Chondrocyte (in vitro differentiated cells): Measurements from ENCODE around the gene SULF2. TPM values are rescaled to one million over a fixed set of nuclear protein-coding genes. Genes with fewer than 3 reads are reported as not detected.

ENCODE experiments used
- DNase-seq: peaks from one replicate; pipeline ENCODE4 v3.0.0; 2021; ENCODE audit warnings: mixed read lengths, low spot score
- H3K27ac Mint-ChIP-seq: one replicate; pipeline ENCODE4 v1.8.0; 2021; ENCODE audit warnings: mild to moderate bottlenecking, moderate library complexity, mixed read lengths; ENCODE audit not compliant: unreplicated experiment
- H3K27me3 Mint-ChIP-seq: 2 replicates; pipeline ENCODE4 v1.8.0; 2021; ENCODE audit warnings: low read depth, mixed read lengths
- H3K36me3 Mint-ChIP-seq: 2 replicates; pipeline ENCODE4 v1.8.0; 2021; ENCODE audit warnings: low read depth, mixed read lengths
- H3K4me1 Mint-ChIP-seq: 2 replicates; pipeline ENCODE4 v1.8.0; 2021; ENCODE audit warnings: low read depth, mild to moderate bottlenecking, mixed read lengths
- H3K4me3 Mint-ChIP-seq: one replicate; pipeline ENCODE4 v1.8.0; 2021; ENCODE audit warnings: mild to moderate bottlenecking, moderate library complexity, mixed read lengths; ENCODE audit not compliant: unreplicated experiment
- H3K9me3 Mint-ChIP-seq: 2 replicates; pipeline ENCODE4 v1.8.0; 2021; ENCODE audit warnings: low read depth, mixed read lengths
- total RNA-seq: library from RNA; stranded (reverse); gene quantifications from 3 replicates; pipeline ENCODE4 v1.2.1, GENCODE V29; 2021
- TF ChIP-seq, protein P1 (sequence below): fragments of 200-600 bp; sonication (generic); IDR thresholded peaks from 2 replicates; pipeline ENCODE4 v1.5.0; 2021; ENCODE audit warnings: antibody characterized with exemption, mild to moderate bottlenecking, moderate library complexity

Gene SULF2
- total RNA-seq, 1 donor from 2014 or later: 82.4 TPM

DNA sequence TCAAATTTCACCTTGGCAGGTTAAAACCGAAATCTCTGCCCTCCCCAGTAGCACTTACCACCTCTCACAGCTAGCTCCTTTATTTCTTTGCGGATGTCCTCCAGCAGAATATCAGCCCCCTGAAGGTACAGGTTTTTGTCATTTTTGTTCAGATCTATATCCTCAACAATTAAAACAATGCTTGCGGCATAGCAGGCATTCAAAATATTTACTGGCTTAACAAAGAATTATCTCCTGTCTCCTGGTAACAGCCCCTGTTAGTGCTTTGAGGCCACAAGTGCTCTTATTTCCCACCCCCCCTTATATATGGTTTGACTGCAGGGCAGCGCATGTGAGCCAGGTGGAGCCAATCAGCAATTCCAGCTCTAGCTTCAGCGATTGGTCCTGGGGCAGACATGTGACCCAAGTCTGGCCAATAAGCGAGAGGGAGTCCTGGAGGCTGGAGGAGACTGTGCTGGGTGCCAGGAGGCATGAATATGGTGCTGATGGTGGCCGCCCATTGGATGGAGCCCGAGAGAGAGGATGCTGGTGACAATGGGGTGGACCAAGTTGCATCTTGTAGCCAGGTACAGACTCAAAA is 21.0 kb downstream of the SULF2 start:
- H3K4me1 Mint-ChIP-seq: peaks cover 17% of the 10 kb centered on the region
- H3K4me3 Mint-ChIP-seq: no peak overlapping the region
- TF ChIP-seq, protein P1, sequence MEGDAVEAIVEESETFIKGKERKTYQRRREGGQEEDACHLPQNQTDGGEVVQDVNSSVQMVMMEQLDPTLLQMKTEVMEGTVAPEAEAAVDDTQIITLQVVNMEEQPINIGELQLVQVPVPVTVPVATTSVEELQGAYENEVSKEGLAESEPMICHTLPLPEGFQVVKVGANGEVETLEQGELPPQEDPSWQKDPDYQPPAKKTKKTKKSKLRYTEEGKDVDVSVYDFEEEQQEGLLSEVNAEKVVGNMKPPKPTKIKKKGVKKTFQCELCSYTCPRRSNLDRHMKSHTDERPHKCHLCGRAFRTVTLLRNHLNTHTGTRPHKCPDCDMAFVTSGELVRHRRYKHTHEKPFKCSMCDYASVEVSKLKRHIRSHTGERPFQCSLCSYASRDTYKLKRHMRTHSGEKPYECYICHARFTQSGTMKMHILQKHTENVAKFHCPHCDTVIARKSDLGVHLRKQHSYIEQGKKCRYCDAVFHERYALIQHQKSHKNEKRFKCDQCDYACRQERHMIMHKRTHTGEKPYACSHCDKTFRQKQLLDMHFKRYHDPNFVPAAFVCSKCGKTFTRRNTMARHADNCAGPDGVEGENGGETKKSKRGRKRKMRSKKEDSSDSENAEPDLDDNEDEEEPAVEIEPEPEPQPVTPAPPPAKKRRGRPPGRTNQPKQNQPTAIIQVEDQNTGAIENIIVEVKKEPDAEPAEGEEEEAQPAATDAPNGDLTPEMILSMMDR: no peak
- DNase-seq: no peak
- peaks cover 6% of the 10 kb centered on the region for H3K27me3 Mint-ChIP-seq
- H3K27ac Mint-ChIP-seq: no peak overlapping the region
- H3K36me3 Mint-ChIP-seq: peaks cover 2% of the 10 kb centered on the region
- no peaks in the 10 kb centered on the region for H3K9me3 Mint-ChIP-seq

DNA sequence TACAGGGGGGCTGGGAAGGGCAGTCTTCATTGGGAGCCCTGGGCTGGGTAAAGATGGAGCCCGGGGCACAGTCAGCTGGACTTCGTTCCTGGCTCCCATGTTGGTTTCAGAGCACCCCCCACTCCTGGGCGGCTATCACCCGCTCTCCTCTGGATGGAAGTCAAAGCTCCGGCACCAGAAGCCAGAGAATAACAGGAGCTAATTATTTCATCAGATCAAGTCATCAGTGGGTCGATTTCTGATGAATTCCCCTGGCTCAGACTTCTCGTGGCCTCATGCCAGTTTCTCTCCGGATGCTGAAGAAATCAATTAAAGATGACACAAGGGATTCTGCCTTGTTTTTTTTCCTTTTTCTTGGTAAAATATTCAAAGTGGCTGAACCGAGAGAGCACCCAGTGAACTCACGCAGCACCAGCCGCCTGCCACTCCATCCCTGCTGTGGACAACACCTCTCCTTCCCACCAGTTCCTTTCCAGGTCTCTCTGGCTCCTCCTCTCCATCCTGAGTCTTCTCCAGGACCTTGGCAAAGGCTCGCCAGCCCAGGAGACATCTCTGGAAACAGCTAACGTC is 22.5 kb downstream of the SULF2 start:
- TF ChIP-seq, protein P1: no peak
- H3K4me1 Mint-ChIP-seq: peaks cover 17% of the 10 kb centered on the region
- DNase-seq: no peak

DNA sequence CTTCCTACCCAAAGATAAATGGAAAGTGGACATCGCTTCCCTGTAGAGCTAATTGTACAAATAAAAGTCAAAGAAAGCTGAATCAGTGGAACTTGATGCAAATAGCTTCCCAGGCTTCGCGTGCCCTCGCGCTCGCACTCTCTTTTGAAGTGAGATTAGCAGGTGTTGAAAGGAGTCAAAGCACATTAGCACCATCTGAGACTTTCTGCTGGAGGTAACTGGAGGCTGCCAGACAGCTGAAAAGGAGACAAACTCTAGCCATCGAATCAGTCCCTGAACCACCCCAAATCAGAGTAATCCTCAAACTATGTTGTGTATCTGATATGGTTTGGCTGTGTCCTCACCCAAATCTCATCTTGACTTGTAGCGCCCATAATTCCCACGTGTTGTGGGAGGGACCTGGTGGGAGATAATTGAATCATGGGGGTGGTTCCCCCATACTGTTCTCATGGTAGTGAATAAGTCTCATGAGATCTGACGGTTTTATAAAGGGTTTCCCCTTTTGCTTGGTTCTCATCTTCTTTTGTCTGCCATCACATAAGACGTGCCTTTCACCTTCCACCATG is 23.7 kb downstream of the SULF2 start:
- TF ChIP-seq, protein P1: no peak
- Mint-ChIP-seq H3K27me3 (peaks cover 6% of the 10 kb centered on the region), H3K27ac (no peak overlapping the region), H3K4me3 (no peak overlapping the region), H3K9me3 (no peaks in the 10 kb centered on the region), H3K4me1 (peaks cover 17% of the 10 kb centered on the region), H3K36me3 (peaks cover 2% of the 10 kb centered on the region)
- no peak for DNase-seq

More for the DNA sequence above, 22.5 kb downstream of the SULF2 start:
- peaks cover 2% of the 10 kb centered on the region for H3K36me3 Mint-ChIP-seq
- H3K9me3 Mint-ChIP-seq: no peaks in the 10 kb centered on the region
- H3K4me3 Mint-ChIP-seq: no peak overlapping the region
- H3K27me3 Mint-ChIP-seq: peaks cover 6% of the 10 kb centered on the region
- H3K27ac Mint-ChIP-seq: peak overlapping the region; percentile 36

DNA sequence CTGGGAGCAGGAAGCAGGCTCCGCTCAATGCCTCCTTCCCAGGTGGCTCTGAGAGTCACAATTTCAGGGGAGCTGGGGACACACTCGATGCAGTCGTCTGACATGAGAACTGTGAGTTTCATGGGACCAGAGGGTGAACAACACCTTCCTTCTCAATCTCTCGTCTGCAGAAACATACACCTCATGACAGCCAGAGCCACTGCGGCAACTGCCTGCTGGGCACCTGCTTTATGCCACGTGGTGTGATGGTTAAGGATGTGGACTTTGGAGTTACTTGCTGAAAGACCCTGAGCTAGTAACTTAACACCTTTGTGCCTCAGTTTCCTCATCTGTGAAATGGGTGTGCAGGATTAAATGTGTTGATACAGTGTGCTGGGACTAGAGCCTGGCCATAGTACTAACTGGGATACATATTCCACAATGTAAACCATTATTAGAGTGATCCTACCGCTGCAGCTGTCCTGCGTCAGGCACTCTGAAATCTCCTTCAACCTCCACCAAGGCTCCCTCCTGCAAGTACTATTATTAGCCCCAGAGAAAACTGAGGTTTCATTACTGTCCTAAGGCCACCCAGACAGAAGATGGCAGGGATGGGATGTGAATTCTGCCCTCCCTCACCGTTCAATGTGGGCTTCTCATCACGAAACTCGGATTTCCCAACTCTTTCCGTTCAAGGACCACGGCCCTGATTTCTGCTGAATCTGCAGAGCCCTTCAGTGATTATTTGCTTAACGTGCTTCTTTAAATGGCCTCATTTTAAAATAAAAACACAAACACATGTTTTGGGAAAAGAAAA is 24.4 kb downstream of the SULF2 start:
- Mint-ChIP-seq H3K4me1 (peaks cover 11% of the 10 kb centered on the region), H3K9me3 (no peaks in the 10 kb centered on the region), H3K27me3 (peaks cover 6% of the 10 kb centered on the region), H3K36me3 (peaks cover 2% of the 10 kb centered on the region), H3K4me3 (no peak overlapping the region), H3K27ac (no peak overlapping the region)
- DNase-seq: no peak
- TF ChIP-seq, protein P1: no peak
